Spleen (tissue), 13 donors: ENCODE results near the gene DBI. TPM values are rescaled to one million over a fixed set of nuclear protein-coding genes. Genes with fewer than 3 reads are reported as not detected.

ENCODE experiments used
- DNase-seq: peaks from one replicate; pipeline ENCODE4 v3.0.0-alpha.2; 2020
- H3K27ac ChIP-seq, 8 donors: fragments of 200-600 bp; sonication (generic) in 7 of 8; 1 replicate in 4 of 8; 2 replicates in 4 of 8; pipeline versions ENCODE4 v1.5.0 to v1.8.0; 2016 to 2021; ENCODE audit warnings: inconsistent platforms in 4 of 8, mild to moderate bottlenecking in 4 of 8, moderate library complexity in 1 of 8
- H3K27me3 ChIP-seq, 7 donors: fragments of 200-600 bp; sonication (generic) in 6 of 7; replicated peaks in 1 of 7; 1 replicate in 4 of 7; 2 replicates in 3 of 7; pipeline versions ENCODE4 v1.5.0 to v1.8.0; 2016 to 2021; ENCODE audit warnings: inconsistent platforms in 3 of 7, mild to moderate bottlenecking in 1 of 7
- H3K36me3 ChIP-seq, 6 donors: fragments of 200-600 bp; sonication (generic) in 5 of 6; 1 replicate in 4 of 6; 2 replicates in 2 of 6; pipeline versions ENCODE4 v1.5.0 to v1.8.0; 2016 to 2021; ENCODE audit warnings: inconsistent platforms in 2 of 6
- H3K4me1 ChIP-seq, 6 donors: fragments of 200-600 bp; sonication (generic) in 5 of 6; 1 replicate in 3 of 6; 2 replicates in 3 of 6; pipeline versions ENCODE4 v1.5.0 to v1.8.0; 2016 to 2021; ENCODE audit warnings: inconsistent platforms in 3 of 6
- H3K4me3 ChIP-seq, 8 donors: fragments of 200-600 bp; sonication (generic) in 7 of 8; 1 replicate in 4 of 8; 2 replicates in 4 of 8; pipeline versions ENCODE4 v1.5.0 to v1.8.0; 2016 to 2021; ENCODE audit warnings: inconsistent platforms in 4 of 8, mild to moderate bottlenecking in 4 of 8, moderate library complexity in 2 of 8
- H3K9me3 ChIP-seq, 8 donors: fragments of 200-600 bp; sonication (generic) in 7 of 8; 1 replicate in 4 of 8; 2 replicates in 4 of 8; pipeline versions ENCODE4 v1.5.0 to v1.8.0; 2016 to 2021; ENCODE audit warnings: inconsistent platforms in 4 of 8
- POLR2A ChIP-seq, 3 donors: fragments of 450-650 bp; IDR thresholded peaks; one replicate each; pipeline ENCODE4 v1.5.1; 2017; ENCODE audit warnings: antibody characterized with exemption in 3 of 3, mild to moderate bottlenecking in 1 of 3
- POLR2AphosphoS5 ChIP-seq, 3 donors: sonication (generic); formaldehyde crosslinking; IDR thresholded peaks; one replicate each; pipeline ENCODE4 v1.5.1; 2017; ENCODE audit warnings: antibody characterized with exemption in 3 of 3
- WGBS, 5 donors: extraction: QIAGEN DNeasy Blood & Tissue Kit in 3 of 5; methylation state at CpG; one replicate each; pipeline versions ENCODE4 v1.1.5 to v1.1.7; 2013 to 2018; 5-methylcytosine and 5-hydroxymethylcytosine counted together
- intact Hi-C: fragments of 100-400 bp; cut with DNase I; formaldehyde crosslinking; loops from one replicate; pipeline ENCODE4 v1.15.0; 2023; ENCODE audit warnings: low total_unique reads
- long read RNA-seq, 2 donors: transcript quantifications; one replicate each; lab custom pipeline, GENCODE V29; 2026
- polyA plus RNA-seq, 3 donors: library from polyadenylated mRNA; stranded (reverse); fragments of 200-250 nt; gene quantifications; one replicate each; pipeline ENCODE4 v1.2.1, GENCODE V29; 2013
- total RNA-seq, 7 donors: library from RNA; depleted of rRNA in 3 of 7; stranded (reverse); fragments of >200 nt in 3 of 7; fragmentation: NEBNext Ultra II Directional in 4 of 7; extraction: Animal tissue kit (Norgen Biotek cat#: 25700) in 4 of 7; gene quantifications; one replicate each; pipeline versions ENCODE4 v1.1.0 to v1.2.1, GENCODE V29; 2016 to 2021
- TF ChIP-seq, protein P1 (sequence below), 11 experiments: fragments of 200-600 bp in 7 of 11; fragments of 450-650 bp in 4 of 11; sonication (generic) in 4 of 11; IDR thresholded peaks in 8 of 11; conservative IDR thresholded peaks in 3 of 11; 1 replicate in 7 of 11; 2 replicates in 4 of 11; pipeline versions ENCODE4 v1.4.0 to v1.8.0; 2016 to 2021; ENCODE audit warnings: antibody characterized with exemption in 11 of 11, inconsistent platforms in 4 of 11, mild to moderate bottlenecking in 1 of 11
- donor health status: healthy with polysubstance abuse.
- donor health status: DM: no; HTN: no; CAD: no; lungs with moderate emphysema.
- donor health status: DM: no; HTN: no; CAD: no.
- donor health status: Bipolar disorder and iron deficiency.
- donor health status: healthy.
- donor health status: DM: no; HTN: no; CAD: no.
- donor health status: DM: yes; HTN: yes; CAD: no.

DBI gene
- 10 to 100 TPM; 37.3 to 70.0 (median 49.9) TPM for total RNA-seq
- 100 to 1,000 TPM; 178 to 321 (median 286) TPM for polyA plus RNA-seq
- long read RNA-seq, donor 1, transcript DBI-202 (4 exons, 637 nt), result major isoform, 100 of 110 reads
- long read RNA-seq, donor 1, partial matches to known transcripts, result 7 of 110 reads
- long read RNA-seq, donor 1, other reads (novel, unspliced or antisense), result 0 of 110 reads
- long read RNA-seq, donor 2, transcript DBI-202 (4 exons, 637 nt), result major isoform, 88 of 101 reads
- long read RNA-seq, donor 2, partial matches to known transcripts, result 7 of 101 reads
- long read RNA-seq, donor 2, other reads (novel, unspliced or antisense), result 0 of 101 reads

DNA sequence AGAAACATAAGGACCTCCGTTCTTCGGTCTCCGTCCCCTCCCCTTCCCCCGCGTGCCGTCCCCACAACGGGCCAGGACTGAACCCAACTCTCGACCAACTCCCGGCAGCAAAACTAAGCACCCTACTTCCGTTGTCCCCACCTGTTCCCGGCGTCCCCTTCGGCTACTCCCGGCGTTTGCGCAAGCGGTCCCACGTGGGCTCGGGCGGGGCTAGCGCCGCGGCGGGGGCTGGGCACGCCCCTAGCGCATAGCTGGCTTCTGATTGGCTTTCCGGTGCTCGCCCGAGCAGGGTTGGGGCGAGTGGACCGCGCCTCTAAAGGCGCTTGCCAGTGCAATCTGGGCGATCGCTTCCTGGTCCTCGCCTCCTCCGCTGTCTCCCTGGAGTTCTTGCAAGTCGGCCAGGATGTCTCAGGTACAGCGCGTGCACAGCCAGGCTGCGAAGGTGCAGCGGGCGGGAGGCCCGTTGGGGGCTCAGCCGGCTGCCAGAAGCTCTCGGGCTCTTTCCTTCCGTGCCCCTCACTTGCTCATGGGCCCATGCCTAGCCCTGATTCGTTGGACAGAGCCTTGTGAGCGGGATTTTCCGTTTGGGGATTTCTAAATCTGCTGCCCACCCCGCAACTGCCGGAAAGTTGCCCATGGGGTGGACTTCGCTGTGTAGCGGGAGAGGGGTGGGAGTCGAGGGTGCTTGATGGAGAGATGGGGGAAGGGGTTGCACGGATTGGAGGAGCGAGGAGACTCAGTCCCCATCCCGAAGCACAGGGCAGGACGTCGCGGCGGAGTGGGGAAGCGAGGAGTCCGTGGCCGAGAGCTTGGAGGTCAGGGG is at the start of gene DBI, which contains the start of gene C2orf76:
Gene DBI, plus strand, starts transcription at position 329 of the 823 bp plus-strand sequence. Its CDS starts 75 bp downstream, at position 404.
Gene C2orf76, minus strand, starts transcription at position 186 of the 823 bp plus-strand sequence. CDS start 26,875 bp downstream, outside the sequence.
- Histone ChIP-seq H3K4me1 (peaks cover 13 to 45% (median 32%) of the 10 kb centered on the region in 6 donors), H3K9me3 (no peaks in the 10 kb centered on the region), H3K4me3 (peak within 1 kb of the TSS; percentile 60 to 95 (median 82)), H3K27ac (peak within 1 kb of the TSS; percentile 44 to 94 (median 88)), H3K27me3 (no peaks in the 10 kb centered on the region), H3K36me3 (peaks cover 0 to 38% (median 29%) of the 10 kb centered on the region in 6 donors)
- TF ChIP-seq POLR2A (IDR thresholded peaks at IDR 0.05) (peak in 2 of 3 donors; percentile 15 to 34), POLR2AphosphoS5 (IDR thresholded peaks at IDR 0.05) (peak; percentile 96 to 97 (median 96))
- TF ChIP-seq, protein P1, sequence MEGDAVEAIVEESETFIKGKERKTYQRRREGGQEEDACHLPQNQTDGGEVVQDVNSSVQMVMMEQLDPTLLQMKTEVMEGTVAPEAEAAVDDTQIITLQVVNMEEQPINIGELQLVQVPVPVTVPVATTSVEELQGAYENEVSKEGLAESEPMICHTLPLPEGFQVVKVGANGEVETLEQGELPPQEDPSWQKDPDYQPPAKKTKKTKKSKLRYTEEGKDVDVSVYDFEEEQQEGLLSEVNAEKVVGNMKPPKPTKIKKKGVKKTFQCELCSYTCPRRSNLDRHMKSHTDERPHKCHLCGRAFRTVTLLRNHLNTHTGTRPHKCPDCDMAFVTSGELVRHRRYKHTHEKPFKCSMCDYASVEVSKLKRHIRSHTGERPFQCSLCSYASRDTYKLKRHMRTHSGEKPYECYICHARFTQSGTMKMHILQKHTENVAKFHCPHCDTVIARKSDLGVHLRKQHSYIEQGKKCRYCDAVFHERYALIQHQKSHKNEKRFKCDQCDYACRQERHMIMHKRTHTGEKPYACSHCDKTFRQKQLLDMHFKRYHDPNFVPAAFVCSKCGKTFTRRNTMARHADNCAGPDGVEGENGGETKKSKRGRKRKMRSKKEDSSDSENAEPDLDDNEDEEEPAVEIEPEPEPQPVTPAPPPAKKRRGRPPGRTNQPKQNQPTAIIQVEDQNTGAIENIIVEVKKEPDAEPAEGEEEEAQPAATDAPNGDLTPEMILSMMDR (IDR thresholded peaks at IDR 0.05 in 8 of 11, conservative IDR thresholded peaks at IDR 0.05 in 3 of 11), result peak in 2 of 11 experiments; percentile 23 to 35
- intact Hi-C loops, result no loop called here
- WGBS, 5 donors, result 0 to 1% (median 0%) methylated on average over 33 to 65 of the region's 65 CpGs
- DNase-seq, result peak; percentile 99

DNA sequence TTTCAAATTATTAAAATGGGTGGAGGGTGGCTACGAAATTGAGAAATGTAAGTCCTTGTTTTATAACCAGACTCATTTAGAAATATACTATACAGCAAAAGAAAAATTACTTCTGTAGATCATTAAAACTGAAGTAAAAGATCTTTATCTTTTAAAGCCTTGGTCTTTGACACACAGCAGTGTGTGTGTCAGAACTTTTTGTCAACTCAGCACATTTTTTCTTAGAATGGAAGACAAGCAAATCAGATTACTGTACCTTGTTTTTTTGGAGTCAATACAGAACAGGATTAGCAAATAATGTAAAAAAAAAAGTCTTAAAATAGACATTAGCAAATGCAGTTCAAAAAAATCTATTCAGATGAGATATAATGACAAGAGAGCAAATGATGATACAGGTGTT is 49.2 kb upstream of the DBI start:
- intact Hi-C loops, result no loop called here
- no peak for TF ChIP-seq POLR2A (IDR thresholded peaks at IDR 0.05)
- no peak for TF ChIP-seq POLR2AphosphoS5 (IDR thresholded peaks at IDR 0.05)
- TF ChIP-seq, protein P1 (IDR thresholded peaks at IDR 0.05 in 8 of 11, conservative IDR thresholded peaks at IDR 0.05 in 3 of 11), result no peak
- Histone ChIP-seq H3K4me3 (no peak overlapping the region), H3K27ac (no peak overlapping the region), H3K36me3 (no peaks in the 10 kb centered on the region), H3K4me1 (peaks cover 0 to 7% (median 0%) of the 10 kb centered on the region in 6 donors), H3K27me3 (no peaks in the 10 kb centered on the region), H3K9me3 (no peaks in the 10 kb centered on the region)
- no peak for DNase-seq
- 85 to 95% (median 90%) methylated on average over 1 of the region's 1 CpG for WGBS, 5 donors

DNA sequence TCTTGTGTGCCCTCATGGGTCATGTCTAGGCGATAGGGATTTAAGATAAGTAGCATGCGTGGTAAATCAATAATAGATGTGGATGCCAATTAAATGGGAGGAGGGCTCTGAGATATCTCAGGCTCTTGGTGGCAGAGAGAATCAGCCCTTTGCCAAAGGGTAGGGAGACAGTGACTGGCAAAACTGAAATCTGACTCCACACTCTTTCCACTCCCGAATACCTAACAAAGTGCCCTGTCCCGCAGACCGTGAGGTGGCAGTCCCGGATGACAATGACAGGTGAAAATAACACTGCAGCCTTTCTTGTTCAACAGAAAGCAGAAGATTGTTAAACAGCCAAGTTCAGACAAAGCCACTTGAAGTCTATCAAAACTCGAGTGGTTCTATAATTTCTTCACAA is 47.2 kb upstream of the DBI start:
- no peak for DNase-seq
- H3K27ac ChIP-seq, result no peak overlapping the region
- no peak overlapping the region for H3K4me3 ChIP-seq
- no peaks in the 10 kb centered on the region for H3K9me3 ChIP-seq
- no peaks in the 10 kb centered on the region for H3K27me3 ChIP-seq
- intact Hi-C loops, result no loop called here
- peaks cover 0 to 7% (median 0%) of the 10 kb centered on the region in 6 donors for H3K4me1 ChIP-seq
- WGBS, 5 donors, result 85 to 96% (median 92%) methylated on average over 7 of the region's 7 CpGs
- no peaks in the 10 kb centered on the region for H3K36me3 ChIP-seq
- TF ChIP-seq POLR2AphosphoS5 (IDR thresholded peaks at IDR 0.05) (no peak), POLR2A (IDR thresholded peaks at IDR 0.05) (no peak)
- TF ChIP-seq, protein P1 (IDR thresholded peaks at IDR 0.05 in 8 of 11, conservative IDR thresholded peaks at IDR 0.05 in 3 of 11), result no peak
